ENCODE measurements around the gene BEAN1. TPM values are rescaled to one million over a fixed set of nuclear protein-coding genes. Genes with fewer than 3 reads are reported as not detected.

BEAN1 gene
- total RNA-seq, 1 experiment from 2014 or later = 1.9 TPM

GRCh38 chr16:66476328-66477027, 49.4 kb downstream of the BEAN1 start:
- Histone ChIP-seq H3K9ac (ENCODE audit: low read length) (no peak overlapping the region), H4K20me1 (ENCODE audit: low read length) (no peaks in the 10 kb centered on the region), H3K4me3 (ENCODE audit: low read length) (no peak overlapping the region), H3F3A (ENCODE audit: low read length, unreplicated experiment) (no peaks in the 10 kb centered on the region), H3K79me2 (ENCODE audit: low read length) (no peaks in the 10 kb centered on the region), H3K27me3 (ENCODE audit: low read length) (no peaks in the 10 kb centered on the region), H3K4me1 (ENCODE audit: insufficient read depth, low read length) (peaks cover 30% of the 10 kb centered on the region), H3K4me2 (ENCODE audit: low read length) (no peak overlapping the region), H3K36me3 (ENCODE audit: low read depth, low read length) (no peaks in the 10 kb centered on the region), H3K27ac (ENCODE audit: low read length) (no peak overlapping the region), H2AFZ (ENCODE audit: low read length) (no peak overlapping the region), H3K9me2 (replicated peaks; ENCODE audit: low read length) (no peaks in the 10 kb centered on the region), H3K9me3 (ENCODE audit: low read length) (no peaks in the 10 kb centered on the region)
- DNase-seq = no peak
- CTCF ChIA-PET = interaction anchor here (0.8 kb wide), 1 partner anchor 132 kb away, joined by 3 read pairs; no protein-coding TSS in a partner anchor
- no peak; the same call in 1 of the 2 replicates for ATAC-seq
- TF ChIP-seq EZH2 (IDR thresholded peaks at IDR 0.05; ENCODE audit: low read length, unreplicated experiment) (no peak), EZH2phosphoT487 (IDR thresholded peaks at IDR 0.05; ENCODE audit: borderline replicate concordance, low read length) (no peak), CTCF (conservative IDR thresholded peaks at IDR 0.05; ENCODE audit: low read depth, low read length) (no peak)
- intact Hi-C loops (cut with micrococcal nuclease) = no loop called here
- BruUV-seq (replicated peaks) = no TSS peak
- POLR2A ChIA-PET (ENCODE audit: unreplicated experiment) = no interaction called here

GRCh38 chr16:66477028-66477515, 50.0 kb downstream of the BEAN1 start:
- no peaks in the 10 kb centered on the region for H3K79me2 ChIP-seq (ENCODE audit: low read length)
- H3K36me3 ChIP-seq (ENCODE audit: low read depth, low read length) = no peaks in the 10 kb centered on the region
- no peaks in the 10 kb centered on the region for H4K20me1 ChIP-seq (ENCODE audit: low read length)
- no peaks in the 10 kb centered on the region for H3K9me2 ChIP-seq (replicated peaks; ENCODE audit: low read length)
- H3F3A ChIP-seq (ENCODE audit: low read length, unreplicated experiment) = no peaks in the 10 kb centered on the region
- H3K27ac ChIP-seq (ENCODE audit: low read length) = no peak overlapping the region
- H3K4me2 ChIP-seq (ENCODE audit: low read length) = no peak overlapping the region
- no peaks in the 10 kb centered on the region for H3K27me3 ChIP-seq (ENCODE audit: low read length)
- DNase-seq (no peak), ATAC-seq (no peak)
- peaks cover 30% of the 10 kb centered on the region for H3K4me1 ChIP-seq (ENCODE audit: insufficient read depth, low read length)
- no peak overlapping the region for H3K4me3 ChIP-seq (ENCODE audit: low read length)
- intact Hi-C loops (cut with micrococcal nuclease) = no loop called here
- H3K9ac ChIP-seq (ENCODE audit: low read length) = no peak overlapping the region
- TF ChIP-seq EZH2 (IDR thresholded peaks at IDR 0.05; ENCODE audit: low read length, unreplicated experiment) = no peak
- TF ChIP-seq CTCF (conservative IDR thresholded peaks at IDR 0.05; ENCODE audit: low read depth, low read length) = no peak
- TF ChIP-seq EZH2phosphoT487 (IDR thresholded peaks at IDR 0.05; ENCODE audit: borderline replicate concordance, low read length) = no peak
- ChIA-PET POLR2A (ENCODE audit: unreplicated experiment) (no interaction called here), CTCF (no interaction called here)
- BruUV-seq (replicated peaks) = no TSS peak
- H3K9me3 ChIP-seq (ENCODE audit: low read length) = no peaks in the 10 kb centered on the region
- no peak overlapping the region for H2AFZ ChIP-seq (ENCODE audit: low read length)

All from PC-3 (cell line).